Epithelial cell of proximal tubule (primary cell): ENCODE results near the gene PACS2. TPM values are rescaled to one million over a fixed set of nuclear protein-coding genes. Genes with fewer than 3 reads are reported as not detected.
"Not testable (repeated sequence)": the region's sequence is repeated elsewhere in the genome, so short reads cannot be mapped to it uniquely, and the experiment has no call there.

ENCODE experiments used
- DNase-seq: peaks from one replicate; pipeline ENCODE4 v3.0.0-alpha.2; 2011; ENCODE audit warnings: low read depth
- H3K4me3 ChIP-seq: 2 replicates; pipeline ENCODE4 v1.5.1; 2011; ENCODE audit warnings: low read depth, mild to moderate bottlenecking, low read length
- total RNA-seq: library from RNA; depleted of rRNA; stranded (reverse); fragments of >200 nt; gene quantifications from 2 replicates; pipeline ENCODE4 v1.2.3, GENCODE V29; 2015
- TF ChIP-seq, protein P1 (sequence below): conservative IDR thresholded peaks from 2 replicates; pipeline ENCODE4 v1.5.1; 2012; ENCODE audit warnings: low read depth, mild to moderate bottlenecking, low read length

The PACS2 gene
- total RNA-seq, 1 donor from 2014 or later: 68.7 TPM

GRCh38 chr14:105334383-105335230, 20.1 kb downstream of the PACS2 start:
- TF ChIP-seq, protein P1, sequence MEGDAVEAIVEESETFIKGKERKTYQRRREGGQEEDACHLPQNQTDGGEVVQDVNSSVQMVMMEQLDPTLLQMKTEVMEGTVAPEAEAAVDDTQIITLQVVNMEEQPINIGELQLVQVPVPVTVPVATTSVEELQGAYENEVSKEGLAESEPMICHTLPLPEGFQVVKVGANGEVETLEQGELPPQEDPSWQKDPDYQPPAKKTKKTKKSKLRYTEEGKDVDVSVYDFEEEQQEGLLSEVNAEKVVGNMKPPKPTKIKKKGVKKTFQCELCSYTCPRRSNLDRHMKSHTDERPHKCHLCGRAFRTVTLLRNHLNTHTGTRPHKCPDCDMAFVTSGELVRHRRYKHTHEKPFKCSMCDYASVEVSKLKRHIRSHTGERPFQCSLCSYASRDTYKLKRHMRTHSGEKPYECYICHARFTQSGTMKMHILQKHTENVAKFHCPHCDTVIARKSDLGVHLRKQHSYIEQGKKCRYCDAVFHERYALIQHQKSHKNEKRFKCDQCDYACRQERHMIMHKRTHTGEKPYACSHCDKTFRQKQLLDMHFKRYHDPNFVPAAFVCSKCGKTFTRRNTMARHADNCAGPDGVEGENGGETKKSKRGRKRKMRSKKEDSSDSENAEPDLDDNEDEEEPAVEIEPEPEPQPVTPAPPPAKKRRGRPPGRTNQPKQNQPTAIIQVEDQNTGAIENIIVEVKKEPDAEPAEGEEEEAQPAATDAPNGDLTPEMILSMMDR: no peak
- DNase-seq: no peak
- no peak overlapping the region for H3K4me3 ChIP-seq

- not testable (repeated sequence) for DNase-seq, H3K4me3 ChIP-seq
Observed at GRCh38 chr14:105335231-105335542, 20.6 kb downstream of the PACS2 start.

- no peak for DNase-seq
- no peak overlapping the region for H3K4me3 ChIP-seq
- TF ChIP-seq, protein P1: no peak
Observed at GRCh38 chr14:105335735-105336476, 21.4 kb downstream of the PACS2 start.

- TF ChIP-seq, protein P1: no peak
- H3K4me3 ChIP-seq: no peak overlapping the region
- DNase-seq: no peak
Observed at GRCh38 chr14:105336477-105337287, 22.1 kb downstream of the PACS2 start.

GRCh38 chr14:105337433-105337832, 22.9 kb downstream of the PACS2 start:
- TF ChIP-seq, protein P1: no peak
- H3K4me3 ChIP-seq: no peak overlapping the region
- no peak for DNase-seq

GRCh38 chr14:105337966-105338741, 23.6 kb downstream of the PACS2 start:
- H3K4me3 ChIP-seq: no peak overlapping the region
- TF ChIP-seq, protein P1: no peak
- no peak for DNase-seq
